GM12891 (cell line): Measurements from ENCODE around the gene ANO9.

Experiments used
- DNase-seq: peaks from one replicate; pipeline ENCODE4 v3.0.0; 2011; ENCODE audit warnings: low spot score; ENCODE audit not compliant: insufficient read length
- FAIRE-seq: peaks from 2 replicates; lab custom pipeline; 2011; peaks lifted over from hg19 to GRCh38; lab: Jason Lieb, UNC
- PAX5 ChIP-seq: IDR thresholded peaks from 2 replicates; pipeline ENCODE4 v1.6.1; 2011; ENCODE audit warnings: low read length, moderate library complexity, mild to moderate bottlenecking; ENCODE audit not compliant: insufficient read depth, severe bottlenecking
- POLR2A ChIP-seq: IDR thresholded peaks from 2 replicates; pipeline ENCODE4 v1.6.1; 2011; ENCODE audit warnings: low read depth, low read length, control low read depth
- POLR2AphosphoS5 ChIP-seq: IDR thresholded peaks from 2 replicates; pipeline ENCODE4 v1.6.1; 2011; ENCODE audit warnings: low read depth, low read length, control low read depth
- POU2F2 ChIP-seq: IDR thresholded peaks from 2 replicates; pipeline ENCODE4 v1.6.1; 2011; ENCODE audit warnings: low read depth, mild to moderate bottlenecking, control low read depth, low read length, moderate library complexity
- SPI1 ChIP-seq: IDR thresholded peaks from 2 replicates; pipeline ENCODE4 v1.6.1; 2011; ENCODE audit warnings: low read depth, low read length, control low read depth
- TAF1 ChIP-seq: IDR thresholded peaks from 2 replicates; pipeline ENCODE4 v1.6.1; 2011; ENCODE audit warnings: low read depth, low read length, control low read depth

ANO9 gene

DNA sequence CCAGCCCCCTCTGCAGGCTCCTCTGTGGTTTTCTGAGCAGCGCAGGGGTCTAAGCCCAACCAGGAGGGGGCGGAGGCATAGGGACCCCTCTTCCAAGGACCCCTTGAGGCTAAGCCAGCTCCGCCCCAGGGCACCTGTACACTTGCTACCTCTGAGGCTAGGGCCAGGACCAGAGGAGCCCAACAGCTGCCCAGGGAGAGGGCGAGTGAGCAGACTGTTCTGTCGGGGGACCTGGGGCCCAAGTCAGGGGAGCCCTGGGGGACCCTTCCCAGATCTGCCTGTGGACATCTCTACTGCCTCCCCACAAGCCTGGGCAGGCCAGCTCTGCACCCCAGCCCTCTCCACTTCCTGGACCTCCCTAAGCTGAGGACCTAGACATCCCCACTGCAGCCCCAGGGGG, 70.8 kb downstream of the ANO9 start:
- TF ChIP-seq SPI1 (no peak), POLR2AphosphoS5 (no peak), POU2F2 (no peak), POLR2A (no peak), TAF1 (no peak), PAX5 (no peak)
- FAIRE-seq (no peak), DNase-seq (peak; percentile 25)

DNA sequence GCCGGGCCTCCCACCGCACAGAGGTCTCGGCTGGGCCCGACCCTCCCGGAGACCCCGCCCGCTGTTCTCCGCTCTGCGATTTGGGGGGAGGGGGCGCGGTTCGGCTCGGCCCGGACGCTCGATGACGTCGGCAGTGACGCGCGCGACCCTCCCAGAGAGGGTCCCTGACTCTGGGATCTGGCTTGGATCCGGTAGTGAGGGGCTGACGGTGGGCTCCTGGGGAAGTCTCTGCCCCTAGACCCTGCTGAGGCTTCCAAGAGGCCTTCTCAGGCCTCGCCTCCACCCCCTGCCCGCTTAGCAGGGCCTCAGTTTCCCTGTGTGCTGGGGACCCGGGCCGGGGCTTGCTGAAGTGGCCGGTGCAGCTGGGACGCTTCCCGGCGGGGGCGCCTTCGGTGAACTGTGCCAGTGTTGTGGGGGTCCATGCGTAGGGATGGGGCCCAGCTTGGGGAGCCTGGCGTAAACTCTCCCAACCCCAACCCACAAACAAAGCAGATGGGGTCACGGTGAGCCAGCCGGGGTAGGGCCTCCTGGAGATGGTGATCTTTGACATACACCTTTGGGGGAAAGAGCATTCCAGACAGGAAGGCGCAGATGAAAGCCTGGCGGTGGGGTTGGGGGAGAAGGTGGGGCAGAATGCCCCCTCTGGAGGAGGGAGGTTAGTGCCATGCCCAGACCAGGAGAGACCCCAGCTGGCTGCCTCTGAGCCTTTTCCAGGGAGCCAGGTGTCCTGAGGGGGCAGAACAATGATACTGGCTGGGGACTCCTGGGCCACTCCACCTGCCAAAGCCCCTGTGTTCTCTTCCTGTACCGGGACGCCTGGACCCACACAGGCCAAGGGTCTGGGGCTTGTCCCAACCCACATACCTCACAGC, 71.5 kb downstream of the ANO9 start:
- TF ChIP-seq TAF1 (no peak), SPI1 (no peak), PAX5 (no peak), POU2F2 (no peak), POLR2A (no peak), POLR2AphosphoS5 (no peak)
- peak; percentile 27 for DNase-seq
- FAIRE-seq, result no peak

DNA sequence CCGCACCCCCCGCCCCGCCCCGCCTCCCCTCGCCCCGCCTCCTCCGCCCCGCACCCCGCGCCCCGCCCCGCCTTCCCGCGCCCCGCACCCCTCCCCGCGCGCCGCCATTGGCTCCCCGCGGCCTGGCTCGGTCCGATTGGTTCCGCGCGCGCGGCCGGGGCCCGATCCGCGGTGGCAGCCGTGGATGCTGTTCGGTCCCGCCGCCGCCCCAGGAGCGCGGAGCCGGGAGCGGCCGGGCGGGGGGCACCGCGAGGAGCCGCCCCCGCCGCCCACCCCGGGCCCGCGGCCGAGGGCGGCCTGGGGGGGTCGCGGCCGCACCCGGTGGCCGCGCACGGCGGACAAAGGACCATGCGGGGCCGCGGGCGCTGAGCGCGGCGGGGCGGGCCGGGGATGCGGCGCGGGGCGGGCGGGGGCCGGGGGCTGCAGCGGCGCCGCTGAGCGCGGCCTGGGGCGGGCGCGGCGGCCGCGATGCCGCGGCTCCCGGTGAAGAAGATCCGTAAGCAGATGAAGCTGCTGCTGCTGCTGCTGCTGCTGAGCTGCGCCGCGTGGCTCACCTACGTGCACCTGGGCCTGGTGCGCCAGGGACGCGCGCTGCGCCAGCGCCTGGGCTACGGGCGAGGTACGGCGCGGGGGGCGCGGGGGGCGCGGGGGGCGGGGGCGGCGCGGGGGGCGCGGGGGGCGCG, 72.3 kb downstream of the ANO9 start, which contains the start of gene B4GALNT4:
Gene B4GALNT4, plus strand, starts transcription at position 164 of the 683 bp plus-strand sequence. Its CDS starts 305 bp downstream, at position 469.
- TF ChIP-seq SPI1 (no peak), TAF1 (no peak), POU2F2 (no peak), POLR2AphosphoS5 (no peak), POLR2A (no peak), PAX5 (no peak)
- peak; percentile 28 for FAIRE-seq
- DNase-seq, result peak; percentile 53

DNA sequence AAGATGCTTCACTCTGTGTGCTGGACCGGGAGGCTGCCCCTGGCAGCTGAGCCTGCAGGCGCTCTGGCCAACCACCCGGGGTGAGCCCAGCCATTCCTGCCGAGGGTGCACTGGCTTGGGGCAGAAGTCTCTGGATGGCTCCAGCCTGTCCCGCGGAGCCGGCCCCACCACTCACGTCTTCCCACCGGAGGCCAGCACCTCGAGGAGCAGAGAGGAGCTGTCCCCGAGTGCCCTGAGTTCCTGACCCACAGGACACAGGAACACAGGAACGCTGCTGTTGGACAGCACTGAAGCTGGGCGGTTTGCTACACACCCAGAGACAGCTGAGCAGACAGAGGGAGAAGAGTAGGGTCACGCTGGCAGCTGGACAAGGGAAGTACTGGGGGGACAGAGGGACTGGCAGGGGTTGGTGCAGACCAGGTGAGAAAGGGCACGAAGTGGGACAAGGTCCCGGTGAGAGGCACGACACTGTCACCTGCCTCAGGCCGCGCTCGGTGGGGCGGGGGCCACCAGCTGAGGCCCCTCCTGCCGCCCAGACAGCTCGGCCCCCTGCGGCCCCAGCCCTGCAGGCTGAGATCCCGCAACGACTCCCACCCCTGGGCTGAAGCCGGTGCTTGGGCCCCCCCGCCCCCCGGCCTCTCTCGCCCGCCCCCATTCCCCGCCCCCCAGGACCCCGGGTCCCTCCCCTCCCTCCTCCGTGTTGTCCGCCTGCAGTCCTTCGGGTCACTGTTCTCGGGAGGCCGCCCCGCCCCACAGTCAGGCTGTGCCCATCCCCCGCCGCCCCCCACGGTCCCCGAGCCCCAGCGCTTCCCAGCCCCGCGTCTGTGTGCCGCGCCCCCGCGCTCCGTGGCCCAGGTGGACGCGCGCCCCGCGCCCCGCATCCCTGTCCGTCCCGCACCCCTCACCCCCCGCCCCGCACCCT, 73.1 kb downstream of the ANO9 start:
- no peak for TF ChIP-seq POLR2AphosphoS5
- TF ChIP-seq TAF1, result no peak
- TF ChIP-seq PAX5, result no peak
- no peak for TF ChIP-seq POU2F2
- TF ChIP-seq POLR2A, result no peak
- no peak for TF ChIP-seq SPI1
- DNase-seq (peak; percentile 22), FAIRE-seq (no peak)

DNA sequence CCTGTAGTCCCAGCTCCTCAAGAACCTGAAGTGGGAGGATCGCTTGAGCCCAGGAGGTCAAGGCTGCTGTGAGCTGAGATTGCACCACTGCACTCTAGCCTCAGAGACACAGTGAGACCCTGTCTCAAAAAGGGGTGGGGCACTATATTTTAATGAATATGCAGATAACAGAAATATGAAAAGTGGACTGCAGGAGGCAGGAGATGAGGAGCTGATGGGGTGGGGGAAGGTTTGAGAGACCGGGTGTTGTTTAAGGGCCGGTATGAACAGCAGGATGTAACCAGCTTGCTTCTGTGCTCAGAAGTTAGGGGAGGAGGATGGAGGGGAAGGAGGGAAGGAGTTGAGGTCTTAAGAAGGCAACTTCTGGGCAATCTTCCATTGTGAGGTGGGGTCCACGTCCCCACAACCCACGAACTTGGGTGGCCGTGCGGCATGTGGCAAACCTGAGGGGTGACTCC, 73.8 kb downstream of the ANO9 start:
- no peak for FAIRE-seq
- TF ChIP-seq POLR2AphosphoS5, result no peak
- TF ChIP-seq POU2F2, result no peak
- TF ChIP-seq SPI1, result no peak
- TF ChIP-seq PAX5, result no peak
- no peak for TF ChIP-seq POLR2A
- TF ChIP-seq TAF1, result no peak

More for the DNA sequence above, 73.8 kb downstream of the ANO9 start:
- no peak for DNase-seq
